Esophagus squamous epithelium (tissue), 5 donors: ENCODE data around the gene RIN3. TPM values are rescaled to one million over a fixed set of nuclear protein-coding genes. Genes with fewer than 3 reads are reported as not detected.

Source experiments
- DNase-seq: peaks from one replicate; lab custom pipeline; 2025; lab: John Stamatoyannopoulos, UW
- H3K27ac ChIP-seq, 4 donors: fragments of 200-600 bp; sonication (generic); one replicate each; pipeline ENCODE4 v1.5.1; 2016 to 2019; ENCODE audit warnings: mild to moderate bottlenecking in 1 of 4
- H3K27me3 ChIP-seq, 4 donors: fragments of 200-600 bp; sonication (generic); 1 replicate in 3 of 4; 2 replicates in 1 of 4; pipeline versions ENCODE4 v1.5.1 to v1.6.0; 2017 to 2021; ENCODE audit warnings: antibody characterized with exemption in 1 of 4
- H3K36me3 ChIP-seq, 3 donors: fragments of 200-600 bp; sonication (generic); one replicate each; pipeline ENCODE4 v1.5.1; 2016 to 2019
- H3K4me1 ChIP-seq, 3 donors: fragments of 200-600 bp; sonication (generic); one replicate each; pipeline ENCODE4 v1.5.1; 2017 to 2019
- H3K4me3 ChIP-seq, 4 donors: fragments of 200-600 bp; sonication (generic); 1 replicate in 3 of 4; 2 replicates in 1 of 4; pipeline ENCODE4 v1.5.1; 2016 to 2019; ENCODE audit warnings: mild to moderate bottlenecking in 2 of 4, moderate library complexity in 1 of 4
- H3K9me3 ChIP-seq, 3 donors: fragments of 200-600 bp; sonication (generic); one replicate each; pipeline ENCODE4 v1.5.1; 2016 to 2019
- CTCF ChIP-seq, 6 experiments: fragments of 450-650 bp in 4 of 6; fragments of 200-600 bp in 2 of 6; sonication (generic) in 2 of 6; IDR thresholded peaks; one replicate each; pipeline ENCODE4 v1.5.1; 2016 to 2019; ENCODE audit warnings: antibody characterized with exemption in 6 of 6, mild to moderate bottlenecking in 4 of 6, moderate library complexity in 4 of 6
- POLR2A ChIP-seq, 4 donors: fragments of 450-650 bp; IDR thresholded peaks; one replicate each; pipeline ENCODE4 v1.6.1; 2017; ENCODE audit warnings: antibody characterized with exemption in 4 of 4, mild to moderate bottlenecking in 4 of 4, moderate library complexity in 3 of 4
- WGBS, 2 donors: methylation state at CpG; one replicate each; pipeline ENCODE4 v1.1.5; 2018; 5-methylcytosine and 5-hydroxymethylcytosine counted together
- intact Hi-C: fragments of 100-400 bp; cut with DNase I; formaldehyde crosslinking; loops from one replicate; pipeline ENCODE4 v1.15.0; 2022
- total RNA-seq, 4 donors: library from RNA; depleted of rRNA; stranded (reverse); fragments of >200 nt; gene quantifications; one replicate each; pipeline ENCODE4 v1.1.0, GENCODE V29; 2016
- donor health status: DM: yes; HTN: yes; CAD: no.

The RIN3 gene
- total RNA-seq, 4 donors from 2014 or later, result 1.9 to 9.7 (median 4.4) TPM

- Histone ChIP-seq H3K4me1 (peaks cover 0 to 9% (median 0%) of the 10 kb centered on the region in 3 donors), H3K27ac (no peak overlapping the region), H3K9me3 (peaks cover 0 to 2% (median 0%) of the 10 kb centered on the region in 3 donors), H3K4me3 (no peak overlapping the region), H3K36me3 (peaks cover 0 to 4% (median 0%) of the 10 kb centered on the region in 3 donors), H3K27me3 (no peaks in the 10 kb centered on the region)
- no peak for DNase-seq
- TF ChIP-seq CTCF (IDR thresholded peaks at IDR 0.05) (no peak), POLR2A (IDR thresholded peaks at IDR 0.05) (no peak)
- intact Hi-C loops, result no loop called here
- WGBS, 2 donors, result 98 to 100% methylated on average over 4 to 10 of the region's 10 CpGs
Observed at GRCh38 chr14:92572050-92572449, 58.5 kb downstream of the RIN3 start.

DNA sequence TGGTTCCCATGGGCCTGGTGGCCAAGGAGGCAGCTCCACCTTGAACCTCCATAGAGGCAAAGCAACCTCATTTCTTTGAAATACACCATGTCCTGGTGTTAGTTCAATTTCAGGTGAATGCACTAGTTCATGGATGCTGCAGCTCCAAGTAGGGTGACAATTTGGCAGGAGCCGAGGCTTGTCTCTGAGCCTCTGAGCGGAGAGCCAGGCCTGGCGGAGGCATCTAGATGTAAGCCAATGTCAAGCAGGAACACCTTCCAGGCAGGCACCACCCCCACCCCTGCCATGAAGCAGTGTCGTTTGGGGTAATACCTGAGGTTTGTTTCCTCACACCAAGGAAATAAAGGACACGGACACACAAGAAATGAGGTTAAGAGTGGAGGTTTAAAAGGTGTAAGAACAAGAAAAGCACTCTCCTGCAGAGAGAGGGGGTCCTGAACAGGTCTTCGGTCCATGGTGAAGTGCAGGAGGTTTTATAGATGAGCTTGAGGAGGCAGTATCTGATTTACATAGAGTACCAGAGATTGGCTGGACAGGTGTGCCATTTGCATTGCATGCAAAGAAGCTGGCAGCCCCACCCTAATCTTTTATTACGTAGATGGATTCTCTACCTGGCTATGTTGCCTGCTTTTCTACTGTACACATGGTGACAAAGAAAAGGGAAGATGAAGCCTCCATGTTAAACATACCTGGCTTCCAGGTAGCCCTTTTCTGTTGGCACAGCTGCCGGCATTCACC, 60.3 kb downstream of the RIN3 start:
- no peaks in the 10 kb centered on the region for H3K9me3 ChIP-seq
- H3K27me3 ChIP-seq, result no peaks in the 10 kb centered on the region
- WGBS, 2 donors, result 48 to 66% methylated on average over 3 to 8 of the region's 8 CpGs
- no peak for TF ChIP-seq POLR2A (IDR thresholded peaks at IDR 0.05)
- TF ChIP-seq CTCF (IDR thresholded peaks at IDR 0.05), result no peak
- H3K4me3 ChIP-seq, result no peak overlapping the region
- intact Hi-C loops, result no loop called here
- no peak overlapping the region for H3K27ac ChIP-seq
- no peak for DNase-seq
- peaks cover 0 to 14% (median 0%) of the 10 kb centered on the region in 3 donors for H3K36me3 ChIP-seq
- H3K4me1 ChIP-seq, result peaks cover 0 to 9% (median 0%) of the 10 kb centered on the region in 3 donors

GRCh38 chr14:92575061-92575747, 61.6 kb downstream of the RIN3 start:
- Histone ChIP-seq H3K4me1 (peaks cover 0 to 9% (median 0%) of the 10 kb centered on the region in 3 donors), H3K27ac (no peak overlapping the region), H3K4me3 (no peak overlapping the region), H3K9me3 (no peaks in the 10 kb centered on the region), H3K27me3 (no peaks in the 10 kb centered on the region), H3K36me3 (peaks cover 0 to 26% (median 0%) of the 10 kb centered on the region in 3 donors)
- no peak for TF ChIP-seq POLR2A (IDR thresholded peaks at IDR 0.05)
- TF ChIP-seq CTCF (IDR thresholded peaks at IDR 0.05), result no peak
- intact Hi-C loops, result no loop called here
- 78 to 85% methylated on average over 7 of the region's 7 CpGs for WGBS, 2 donors
- DNase-seq, result no peak

- TF ChIP-seq CTCF (IDR thresholded peaks at IDR 0.05), result no peak
- no peak for TF ChIP-seq POLR2A (IDR thresholded peaks at IDR 0.05)
- no peaks in the 10 kb centered on the region for H3K9me3 ChIP-seq
- no peak for DNase-seq
- no peak overlapping the region for H3K4me3 ChIP-seq
- H3K36me3 ChIP-seq, result peaks cover 0 to 30% (median 0%) of the 10 kb centered on the region in 3 donors
- intact Hi-C loops, result no loop called here
- peaks cover 0 to 9% (median 0%) of the 10 kb centered on the region in 3 donors for H3K4me1 ChIP-seq
- 77 to 85% methylated on average over 6 of the region's 7 CpGs for WGBS, 2 donors
- no peak overlapping the region for H3K27ac ChIP-seq
- no peaks in the 10 kb centered on the region for H3K27me3 ChIP-seq
Observed at GRCh38 chr14:92575748-92576303, 62.2 kb downstream of the RIN3 start.

DNA sequence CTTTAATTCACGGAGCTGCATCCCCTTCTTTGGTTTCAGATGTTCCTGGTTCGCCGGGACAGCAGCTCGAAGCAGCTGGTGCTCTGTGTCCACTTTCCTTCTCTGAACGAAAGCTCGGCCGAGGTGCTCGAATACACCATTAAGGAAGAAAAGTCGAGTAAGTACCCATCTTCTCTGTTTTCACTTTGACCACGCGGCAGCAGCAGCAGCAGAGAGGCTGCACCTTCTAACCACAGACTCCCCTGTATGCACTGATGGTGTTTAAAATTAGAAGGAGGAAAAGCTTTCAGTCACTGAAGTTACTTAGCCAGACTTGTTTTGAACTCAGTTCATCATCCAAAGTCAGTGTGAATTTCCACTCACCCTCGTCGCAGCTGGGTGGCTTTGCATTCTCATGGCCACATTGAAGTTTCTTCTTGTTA, 63.8 kb downstream of the RIN3 start:
- Histone ChIP-seq H3K36me3 (peaks cover 0 to 30% (median 0%) of the 10 kb centered on the region in 3 donors), H3K27ac (no peak overlapping the region), H3K4me1 (peaks cover 0 to 9% (median 0%) of the 10 kb centered on the region in 3 donors), H3K4me3 (no peak overlapping the region), H3K27me3 (no peaks in the 10 kb centered on the region), H3K9me3 (no peaks in the 10 kb centered on the region)
- TF ChIP-seq POLR2A (IDR thresholded peaks at IDR 0.05), result no peak
- TF ChIP-seq CTCF (IDR thresholded peaks at IDR 0.05), result no peak
- WGBS, 2 donors, result 71 to 79% methylated on average over 9 to 13 of the region's 13 CpGs
- no peak for DNase-seq
- intact Hi-C loops, result no loop called here
